MM.1S (cell line): Measurements from ENCODE around the gene ZNF174.
A peak's percentile ranks its signal among the peaks of the same experiment; 100 is the strongest.

Experiments used
- DNase-seq: peaks from one replicate; pipeline ENCODE4 v3.0.0-alpha.2; 2015
- H2AFZ ChIP-seq: fragments of 300-600 bp; sonication (generic); 2 replicates; pipeline ENCODE4 v1.6.0; 2016; ENCODE audit warnings: antibody characterized with exemption, low read length
- H3F3A ChIP-seq: fragments of 300-600 bp; sonication (generic); 2 replicates; pipeline ENCODE4 v1.6.1; 2016; ENCODE audit warnings: mild to moderate bottlenecking, antibody characterized with exemption, low read length, moderate library complexity, mixed read lengths; ENCODE audit not compliant: insufficient read depth
- H3K27ac ChIP-seq: fragments of 300-600 bp; sonication (generic); 2 replicates; pipeline ENCODE4 v1.5.1; 2016; ENCODE audit warnings: mild to moderate bottlenecking, low read length
- H3K27me3 ChIP-seq: fragments of 300-600 bp; sonication (generic); replicated peaks from 2 replicates; pipeline ENCODE4 v1.6.0; 2016; ENCODE audit warnings: low read length; ENCODE audit not compliant: insufficient read depth
- H3K36me3 ChIP-seq: fragments of 300-600 bp; sonication (generic); replicated peaks from 2 replicates; pipeline ENCODE4 v1.6.1; 2016; ENCODE audit warnings: mild to moderate bottlenecking, low read length, mixed read lengths; ENCODE audit not compliant: insufficient read depth
- H3K4me1 ChIP-seq: fragments of 300-600 bp; sonication (generic); 2 replicates; pipeline ENCODE4 v1.6.1; 2016; ENCODE audit warnings: low read length, mixed read lengths
- H3K4me2 ChIP-seq: fragments of 300-600 bp; sonication (generic); 2 replicates; pipeline ENCODE4 v1.6.0; 2016; ENCODE audit warnings: low read depth, low read length
- H3K4me3 ChIP-seq: fragments of 300-600 bp; sonication (generic); 2 replicates; pipeline ENCODE4 v1.5.1; 2016; ENCODE audit warnings: low read length, mixed read lengths
- H3K79me2 ChIP-seq: fragments of 300-600 bp; sonication (generic); 2 replicates; pipeline ENCODE4 v1.6.1; 2016; ENCODE audit warnings: mixed run types, low read length, mixed read lengths
- H3K9ac ChIP-seq: fragments of 300-600 bp; sonication (generic); 2 replicates; pipeline ENCODE4 v1.6.1; 2016; ENCODE audit warnings: low read length, mixed read lengths
- H3K9me2 ChIP-seq: fragments of 300-600 bp; sonication (generic); replicated peaks from 2 replicates; pipeline ENCODE4 v1.6.1; 2016; ENCODE audit warnings: mild to moderate bottlenecking, low read length, mixed read lengths; ENCODE audit not compliant: insufficient read depth
- H3K9me3 ChIP-seq: fragments of 300-600 bp; sonication (generic); replicated peaks from 2 replicates; pipeline ENCODE4 v1.6.1; 2016; ENCODE audit warnings: mild to moderate bottlenecking, low read length, mixed read lengths; ENCODE audit not compliant: insufficient read depth
- H4K20me1 ChIP-seq: fragments of 300-600 bp; sonication (generic); 2 replicates; pipeline ENCODE4 v1.6.1; 2016; ENCODE audit warnings: mild to moderate bottlenecking, low read length, moderate library complexity, mixed read lengths; ENCODE audit not compliant: insufficient read depth
- EZH2 ChIP-seq: fragments of 300-600 bp; sonication (generic); optimal IDR thresholded peaks from 2 replicates; pipeline ENCODE3; 2017; ENCODE audit warnings: low read depth, mild to moderate bottlenecking, antibody characterized with exemption, low read length, mixed read lengths
- EZH2phosphoT487 ChIP-seq: fragments of 300-600 bp; sonication (generic); IDR thresholded peaks from 2 replicates; pipeline ENCODE4 v1.6.1; 2018; ENCODE audit warnings: antibody characterized with exemption, low read length
- TF ChIP-seq, protein P1 (sequence below): fragments of 300-600 bp; sonication (generic); IDR thresholded peaks from 2 replicates; pipeline ENCODE4 v1.5.1; 2016; ENCODE audit warnings: antibody characterized with exemption, low read length, mixed read lengths

Gene ZNF174

DNA sequence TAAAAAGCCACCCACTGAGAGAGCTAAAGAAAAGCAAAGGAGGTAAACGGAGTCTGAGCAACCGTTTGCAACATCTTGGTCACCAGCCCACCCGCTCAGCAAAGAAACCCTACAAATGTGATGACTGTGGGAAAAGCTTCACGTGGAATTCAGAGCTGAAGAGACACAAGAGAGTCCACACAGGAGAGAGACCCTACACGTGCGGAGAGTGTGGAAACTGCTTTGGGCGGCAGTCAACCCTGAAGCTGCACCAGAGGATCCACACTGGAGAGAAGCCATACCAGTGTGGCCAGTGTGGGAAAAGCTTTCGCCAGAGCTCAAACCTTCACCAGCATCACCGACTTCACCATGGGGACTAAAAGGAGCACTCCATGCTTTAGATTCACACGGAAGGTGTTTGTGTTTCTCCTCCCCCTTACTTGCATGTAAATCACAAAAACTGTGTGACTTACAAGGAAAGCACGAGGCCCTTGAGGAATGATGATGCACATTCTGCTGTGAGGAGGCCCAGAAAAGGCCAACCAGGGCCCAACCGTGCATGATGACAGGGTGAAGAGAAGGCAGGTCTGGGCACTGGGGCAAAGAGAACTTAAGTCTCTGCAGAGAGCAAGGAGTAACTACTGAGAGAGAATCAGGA lies 7.7 kb downstream of the ZNF174 start:
- Histone ChIP-seq H3F3A (no peaks in the 10 kb centered on the region), H3K9me2 (no peaks in the 10 kb centered on the region), H3K36me3 (peaks cover 32% of the 10 kb centered on the region), H3K4me2 (no peak overlapping the region), H3K79me2 (no peaks in the 10 kb centered on the region), H3K9ac (no peak overlapping the region), H2AFZ (no peak overlapping the region), H3K4me1 (no peaks in the 10 kb centered on the region), H4K20me1 (no peaks in the 10 kb centered on the region), H3K9me3 (no peaks in the 10 kb centered on the region), H3K27ac (no peak overlapping the region), H3K27me3 (no peaks in the 10 kb centered on the region), H3K4me3 (no peak overlapping the region)
- DNase-seq, result no peak
- no peak for TF ChIP-seq EZH2phosphoT487

DNA sequence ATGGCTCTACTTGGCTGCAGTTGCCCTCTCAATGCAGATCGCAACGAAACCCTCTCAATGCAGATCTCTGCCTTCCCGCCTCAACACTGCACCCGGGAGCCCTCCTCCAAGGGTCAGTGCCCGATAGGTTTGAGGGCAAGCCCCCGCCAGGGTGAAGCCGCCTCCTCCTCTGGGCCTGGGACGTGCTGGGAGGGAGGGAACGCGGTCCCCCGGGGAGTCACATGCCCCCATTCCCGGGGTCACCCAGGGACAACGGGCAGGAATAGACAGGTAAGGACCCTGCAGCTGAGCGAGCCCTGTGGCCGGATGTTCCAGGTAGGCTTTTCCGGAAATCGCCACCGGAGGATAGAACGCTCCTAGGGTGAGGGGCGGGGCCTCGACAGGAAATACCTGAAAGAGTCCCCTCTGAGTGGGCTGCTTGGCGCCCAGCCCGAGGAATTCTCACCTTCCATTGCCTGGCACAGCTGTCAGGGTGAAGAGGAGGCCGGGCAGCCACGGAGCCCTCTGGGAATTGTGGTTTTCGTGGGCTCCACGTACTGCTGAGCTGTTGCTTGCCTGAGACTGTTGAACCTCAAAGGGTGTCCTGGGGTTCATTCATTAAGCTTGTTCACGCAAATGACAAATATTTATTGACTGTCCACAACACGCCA lies 12.8 kb downstream of the ZNF174 start:
- Histone ChIP-seq H4K20me1 (no peaks in the 10 kb centered on the region), H3K27me3 (no peaks in the 10 kb centered on the region), H2AFZ (no peak overlapping the region), H3K27ac (no peak overlapping the region), H3K9me2 (no peaks in the 10 kb centered on the region), H3K36me3 (peaks cover 3% of the 10 kb centered on the region; the same call in 1 of the 2 replicates), H3F3A (no peaks in the 10 kb centered on the region), H3K79me2 (no peaks in the 10 kb centered on the region), H3K9me3 (no peaks in the 10 kb centered on the region), H3K9ac (no peak overlapping the region), H3K4me2 (no peak overlapping the region), H3K4me1 (no peaks in the 10 kb centered on the region), H3K4me3 (no peak overlapping the region)
- TF ChIP-seq, protein P1, sequence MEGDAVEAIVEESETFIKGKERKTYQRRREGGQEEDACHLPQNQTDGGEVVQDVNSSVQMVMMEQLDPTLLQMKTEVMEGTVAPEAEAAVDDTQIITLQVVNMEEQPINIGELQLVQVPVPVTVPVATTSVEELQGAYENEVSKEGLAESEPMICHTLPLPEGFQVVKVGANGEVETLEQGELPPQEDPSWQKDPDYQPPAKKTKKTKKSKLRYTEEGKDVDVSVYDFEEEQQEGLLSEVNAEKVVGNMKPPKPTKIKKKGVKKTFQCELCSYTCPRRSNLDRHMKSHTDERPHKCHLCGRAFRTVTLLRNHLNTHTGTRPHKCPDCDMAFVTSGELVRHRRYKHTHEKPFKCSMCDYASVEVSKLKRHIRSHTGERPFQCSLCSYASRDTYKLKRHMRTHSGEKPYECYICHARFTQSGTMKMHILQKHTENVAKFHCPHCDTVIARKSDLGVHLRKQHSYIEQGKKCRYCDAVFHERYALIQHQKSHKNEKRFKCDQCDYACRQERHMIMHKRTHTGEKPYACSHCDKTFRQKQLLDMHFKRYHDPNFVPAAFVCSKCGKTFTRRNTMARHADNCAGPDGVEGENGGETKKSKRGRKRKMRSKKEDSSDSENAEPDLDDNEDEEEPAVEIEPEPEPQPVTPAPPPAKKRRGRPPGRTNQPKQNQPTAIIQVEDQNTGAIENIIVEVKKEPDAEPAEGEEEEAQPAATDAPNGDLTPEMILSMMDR, result no peak
- no peak for TF ChIP-seq EZH2phosphoT487
- TF ChIP-seq EZH2, result no peak
- DNase-seq, result no peak

DNA sequence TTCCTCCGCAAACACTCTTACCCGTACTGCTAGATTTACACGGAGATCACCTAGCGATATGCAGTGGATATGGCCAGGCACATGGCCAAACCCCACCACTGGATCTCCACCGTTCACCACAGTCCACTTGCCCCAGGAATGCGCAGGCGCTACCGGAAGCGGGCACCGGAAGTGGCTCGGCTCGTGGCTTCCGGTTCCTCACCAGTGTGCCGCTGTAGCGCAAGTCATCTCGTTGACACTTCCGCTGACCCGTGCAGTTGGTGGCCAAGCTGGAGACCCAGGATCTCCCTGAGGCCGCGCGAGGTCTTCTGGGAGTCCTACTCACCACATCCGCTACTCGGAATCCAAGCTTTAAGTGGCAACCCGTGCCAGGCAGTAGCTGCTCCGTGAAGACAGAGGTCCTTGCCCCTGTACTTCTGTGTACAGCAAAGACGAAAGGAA lies 30.8 kb downstream of the ZNF174 start:
- peaks cover 15% of the 10 kb centered on the region for H3F3A ChIP-seq
- H4K20me1 ChIP-seq, result no peaks in the 10 kb centered on the region
- DNase-seq, result peak; percentile 80
- H3K9me3 ChIP-seq, result no peaks in the 10 kb centered on the region
- H3K4me2 ChIP-seq, result peak overlapping the region; percentile 35; the same call in 1 of the 2 replicates
- H3K79me2 ChIP-seq, result no peaks in the 10 kb centered on the region
- no peak overlapping the region for H3K27ac ChIP-seq
- 0 out of 2 replicates have a peak overlapping the region, but pooled peaks have one; percentile 8 for H3K4me3 ChIP-seq
- no peaks in the 10 kb centered on the region for H3K27me3 ChIP-seq
- H2AFZ ChIP-seq, result peak overlapping the region; percentile 17; the same call in 1 of the 2 replicates
- H3K9me2 ChIP-seq, result no peaks in the 10 kb centered on the region
- H3K36me3 ChIP-seq, result no peaks in the 10 kb centered on the region
- TF ChIP-seq EZH2phosphoT487 (no peak), EZH2 (no peak)
- TF ChIP-seq, protein P1, result no peak
- H3K9ac ChIP-seq, result no peak overlapping the region
- H3K4me1 ChIP-seq, result peaks cover 17% of the 10 kb centered on the region; the same call in 1 of the 2 replicates
